ENCODE data around the gene KLRF1.

The KLRF1 gene

DNA sequence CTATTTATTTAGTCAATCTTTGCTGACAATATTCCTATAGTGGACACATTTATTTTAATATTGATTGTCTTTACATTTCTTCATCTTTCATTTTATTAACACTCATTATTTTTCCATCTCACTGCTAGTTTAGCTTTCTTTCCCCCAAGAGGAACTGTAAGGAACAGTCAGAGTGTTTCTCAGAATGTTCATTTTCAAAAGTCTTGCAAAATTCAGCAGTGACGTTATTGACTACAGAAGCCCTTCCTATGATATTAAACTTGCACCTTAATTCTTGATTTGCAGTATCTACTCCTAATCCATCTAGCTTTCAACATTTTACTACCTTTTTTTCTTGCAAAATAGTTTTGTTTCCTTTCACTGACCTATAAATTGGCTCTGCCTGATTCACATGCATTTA lies 28.9 kb downstream of the KLRF1 start:
- Histone ChIP-seq H4K20me1 (ENCODE audit: insufficient read depth, low read length) (no peaks in the 10 kb centered on the region), H3K36me3 (replicated peaks; ENCODE audit: low read depth, low read length) (no peaks in the 10 kb centered on the region), H3K27me3 (ENCODE audit: low read depth, low read length) (no peaks in the 10 kb centered on the region), H3K4me2 (ENCODE audit: low read length) (no peak overlapping the region), H3K4me1 (ENCODE audit: low read length) (no peaks in the 10 kb centered on the region), H3K4me3 (ENCODE audit: low read length) (no peak overlapping the region), H3K9ac (ENCODE audit: low read length) (no peak overlapping the region), H3K27ac (ENCODE audit: low read length) (no peak overlapping the region), H2AFZ (ENCODE audit: low read depth, low read length) (no peak overlapping the region), H3K79me2 (ENCODE audit: low read length) (no peaks in the 10 kb centered on the region), H3K9me3 (ENCODE audit: insufficient read depth, low read length) (no peaks in the 10 kb centered on the region)
- TF ChIP-seq, protein P1, sequence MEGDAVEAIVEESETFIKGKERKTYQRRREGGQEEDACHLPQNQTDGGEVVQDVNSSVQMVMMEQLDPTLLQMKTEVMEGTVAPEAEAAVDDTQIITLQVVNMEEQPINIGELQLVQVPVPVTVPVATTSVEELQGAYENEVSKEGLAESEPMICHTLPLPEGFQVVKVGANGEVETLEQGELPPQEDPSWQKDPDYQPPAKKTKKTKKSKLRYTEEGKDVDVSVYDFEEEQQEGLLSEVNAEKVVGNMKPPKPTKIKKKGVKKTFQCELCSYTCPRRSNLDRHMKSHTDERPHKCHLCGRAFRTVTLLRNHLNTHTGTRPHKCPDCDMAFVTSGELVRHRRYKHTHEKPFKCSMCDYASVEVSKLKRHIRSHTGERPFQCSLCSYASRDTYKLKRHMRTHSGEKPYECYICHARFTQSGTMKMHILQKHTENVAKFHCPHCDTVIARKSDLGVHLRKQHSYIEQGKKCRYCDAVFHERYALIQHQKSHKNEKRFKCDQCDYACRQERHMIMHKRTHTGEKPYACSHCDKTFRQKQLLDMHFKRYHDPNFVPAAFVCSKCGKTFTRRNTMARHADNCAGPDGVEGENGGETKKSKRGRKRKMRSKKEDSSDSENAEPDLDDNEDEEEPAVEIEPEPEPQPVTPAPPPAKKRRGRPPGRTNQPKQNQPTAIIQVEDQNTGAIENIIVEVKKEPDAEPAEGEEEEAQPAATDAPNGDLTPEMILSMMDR (IDR thresholded peaks at IDR 0.05; ENCODE audit: low read depth, low read length), result no peak
- TF ChIP-seq EZH2phosphoT487 (IDR thresholded peaks at IDR 0.05; ENCODE audit: low read depth), result no peak

DNA sequence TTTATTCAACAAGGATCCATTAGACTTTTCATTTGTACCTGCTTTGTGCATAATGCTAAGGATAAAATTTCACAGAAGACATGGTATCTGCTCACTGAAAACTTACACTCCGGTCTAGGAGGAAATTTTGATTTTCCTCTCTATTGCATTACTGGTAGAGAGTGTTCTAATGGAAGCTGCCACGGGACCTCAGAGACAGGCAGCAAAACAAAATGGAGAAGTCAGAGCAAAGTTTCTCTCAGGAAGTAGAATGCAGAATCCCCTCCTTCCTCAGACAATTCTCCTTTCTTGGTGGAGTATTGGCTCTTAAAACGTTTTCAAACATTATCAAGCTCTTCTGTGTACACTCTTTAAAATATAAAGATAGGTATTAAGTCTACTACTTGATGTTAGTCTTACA lies 29.6 kb downstream of the KLRF1 start:
- Histone ChIP-seq H3K4me3 (ENCODE audit: low read length) (no peak overlapping the region), H3K4me2 (ENCODE audit: low read length) (no peak overlapping the region), H3K9ac (ENCODE audit: low read length) (no peak overlapping the region), H2AFZ (ENCODE audit: low read depth, low read length) (no peak overlapping the region), H3K9me3 (ENCODE audit: insufficient read depth, low read length) (no peaks in the 10 kb centered on the region), H3K27ac (ENCODE audit: low read length) (no peak overlapping the region), H4K20me1 (ENCODE audit: insufficient read depth, low read length) (no peaks in the 10 kb centered on the region), H3K4me1 (ENCODE audit: low read length) (no peaks in the 10 kb centered on the region), H3K27me3 (ENCODE audit: low read depth, low read length) (no peaks in the 10 kb centered on the region), H3K79me2 (ENCODE audit: low read length) (no peaks in the 10 kb centered on the region), H3K36me3 (replicated peaks; ENCODE audit: low read depth, low read length) (no peaks in the 10 kb centered on the region)
- no peak for TF ChIP-seq EZH2phosphoT487 (IDR thresholded peaks at IDR 0.05; ENCODE audit: low read depth)
- TF ChIP-seq, protein P1 (IDR thresholded peaks at IDR 0.05; ENCODE audit: low read depth, low read length), result no peak

DNA sequence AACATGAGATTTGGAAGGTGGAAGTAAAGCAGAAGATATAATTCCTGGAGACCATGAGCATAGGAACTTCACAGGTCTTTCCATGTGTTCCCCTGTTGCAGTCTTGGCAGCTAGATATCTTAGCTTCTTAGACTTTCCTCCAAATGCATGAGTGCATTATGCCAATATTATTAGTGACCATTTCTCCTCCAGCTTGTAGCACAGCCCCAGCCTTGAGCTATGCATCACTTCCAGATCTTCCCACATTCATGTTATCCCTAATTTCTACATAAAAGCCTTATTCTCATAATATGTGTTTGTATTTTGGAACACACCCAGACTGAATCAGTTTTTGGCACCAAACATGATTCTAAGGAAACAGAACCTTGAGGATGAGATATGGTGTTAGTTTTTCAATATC lies 30.9 kb downstream of the KLRF1 start:
- no peak overlapping the region for H2AFZ ChIP-seq (ENCODE audit: low read depth, low read length)
- H4K20me1 ChIP-seq (ENCODE audit: insufficient read depth, low read length), result no peaks in the 10 kb centered on the region
- no peaks in the 10 kb centered on the region for H3K79me2 ChIP-seq (ENCODE audit: low read length)
- H3K4me2 ChIP-seq (ENCODE audit: low read length), result no peak overlapping the region
- no peak overlapping the region for H3K27ac ChIP-seq (ENCODE audit: low read length)
- no peaks in the 10 kb centered on the region for H3K27me3 ChIP-seq (ENCODE audit: low read depth, low read length)
- H3K36me3 ChIP-seq (replicated peaks; ENCODE audit: low read depth, low read length), result no peaks in the 10 kb centered on the region
- TF ChIP-seq, protein P1 (IDR thresholded peaks at IDR 0.05; ENCODE audit: low read depth, low read length), result no peak
- no peak for TF ChIP-seq EZH2phosphoT487 (IDR thresholded peaks at IDR 0.05; ENCODE audit: low read depth)
- no peaks in the 10 kb centered on the region for H3K4me1 ChIP-seq (ENCODE audit: low read length)
- no peak overlapping the region for H3K4me3 ChIP-seq (ENCODE audit: low read length)
- no peak overlapping the region for H3K9ac ChIP-seq (ENCODE audit: low read length)
- no peaks in the 10 kb centered on the region for H3K9me3 ChIP-seq (ENCODE audit: insufficient read depth, low read length)

DNA sequence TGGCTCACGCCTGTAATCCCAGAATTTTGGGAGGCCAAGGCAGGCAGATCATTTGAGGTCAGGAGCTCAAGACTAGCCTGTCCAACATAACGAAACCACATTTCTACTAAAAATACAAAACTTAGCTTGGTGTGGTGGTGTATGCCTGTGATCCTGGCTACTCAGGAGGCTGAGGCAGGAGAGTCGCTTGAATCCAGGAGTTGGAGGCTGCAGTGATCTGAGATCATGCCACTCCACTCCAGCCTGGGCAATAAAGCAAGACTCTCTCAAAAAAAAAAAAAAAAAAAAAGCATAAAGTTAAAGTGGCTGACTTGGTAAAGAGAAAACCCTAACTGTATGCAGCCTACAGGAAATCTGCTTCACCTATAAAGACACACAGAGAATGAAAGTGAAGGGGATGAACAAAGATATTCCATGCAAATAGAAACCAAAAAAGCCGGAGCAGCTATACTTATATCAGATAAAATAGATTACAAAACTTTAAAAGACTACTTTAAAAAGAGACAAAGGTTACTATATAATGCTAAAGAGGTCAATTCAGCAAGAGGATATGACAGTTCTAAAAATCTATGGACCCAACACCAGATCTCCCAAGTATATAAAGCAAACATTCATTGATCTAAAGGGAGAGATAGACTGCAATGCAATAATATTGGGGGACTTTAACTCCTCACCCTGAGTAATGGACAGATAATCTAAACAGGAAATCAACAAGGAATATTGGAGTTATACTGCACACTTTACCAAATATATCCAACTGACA lies 37.8 kb downstream of the KLRF1 start:
- H3K27me3 ChIP-seq (ENCODE audit: low read depth, low read length), result no peaks in the 10 kb centered on the region
- no peak overlapping the region for H3K4me3 ChIP-seq (ENCODE audit: low read length)
- H3K27ac ChIP-seq (ENCODE audit: low read length), result no peak overlapping the region
- H2AFZ ChIP-seq (ENCODE audit: low read depth, low read length), result no peak overlapping the region
- TF ChIP-seq, protein P1 (IDR thresholded peaks at IDR 0.05; ENCODE audit: low read depth, low read length), result no peak
- no peak for TF ChIP-seq EZH2phosphoT487 (IDR thresholded peaks at IDR 0.05; ENCODE audit: low read depth)
- H3K4me1 ChIP-seq (ENCODE audit: low read length), result peaks cover 23% of the 10 kb centered on the region
- no peaks in the 10 kb centered on the region for H3K79me2 ChIP-seq (ENCODE audit: low read length)
- H3K36me3 ChIP-seq (replicated peaks; ENCODE audit: low read depth, low read length), result no peaks in the 10 kb centered on the region
- no peak overlapping the region for H3K9ac ChIP-seq (ENCODE audit: low read length)
- H3K4me2 ChIP-seq (ENCODE audit: low read length), result no peak overlapping the region
- no peaks in the 10 kb centered on the region for H3K9me3 ChIP-seq (ENCODE audit: insufficient read depth, low read length)
- H4K20me1 ChIP-seq (ENCODE audit: insufficient read depth, low read length), result no peaks in the 10 kb centered on the region
